Measurements from ENCODE around the gene UTP4. TPM values are rescaled to one million over a fixed set of nuclear protein-coding genes. Genes with fewer than 3 reads are reported as not detected.
"Not testable (repeated sequence)": the region's sequence is repeated elsewhere in the genome, so short reads cannot be mapped to it uniquely, and the experiment has no call there.

The UTP4 gene
- total RNA-seq, 1 donor from 2014 or later, result 37.5 TPM

DNA sequence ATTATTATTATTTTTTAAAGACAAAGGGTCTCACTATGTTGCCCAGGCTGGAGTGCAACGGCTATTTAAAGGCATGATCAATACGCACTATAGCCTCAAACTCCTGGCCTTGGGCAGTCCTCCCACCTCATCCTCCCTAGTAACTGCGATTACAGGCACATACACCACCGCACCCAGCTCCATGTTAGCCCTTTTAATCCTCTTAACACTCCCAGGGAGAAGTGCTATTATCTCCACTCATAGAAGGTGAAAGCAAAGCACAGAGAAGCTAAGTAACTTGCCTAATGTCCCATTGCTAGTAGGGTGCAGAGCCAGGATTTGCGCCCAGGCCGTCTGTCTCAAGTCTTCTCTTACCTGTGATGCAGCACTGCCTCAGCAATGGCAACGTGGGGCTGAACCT lies 22.0 kb upstream of the UTP4 start:
- DNase-seq (ENCODE audit: low read depth), result no peak

- no peak for DNase-seq (ENCODE audit: low read depth)
Measured at GRCh38 chr16:69111216-69111875, 21.1 kb upstream of the UTP4 start.

DNA sequence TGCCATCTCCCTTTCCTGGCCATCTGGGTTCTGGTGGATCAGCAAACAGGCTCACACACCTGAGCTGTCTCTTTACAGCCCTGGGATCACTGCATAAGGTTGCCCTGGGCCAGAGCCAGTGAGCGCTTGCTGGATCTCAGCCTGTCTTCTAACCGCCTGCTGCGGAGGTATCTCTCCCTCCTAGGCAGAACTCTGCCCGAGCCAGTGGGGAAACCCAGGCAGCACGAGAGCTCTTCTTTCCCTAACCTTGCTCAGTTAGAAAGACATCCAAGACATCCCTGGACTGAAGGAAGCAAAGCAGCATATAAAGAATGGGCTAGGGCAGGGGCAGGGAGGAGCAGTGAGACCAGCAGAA lies 20.6 kb upstream of the UTP4 start:
- no peak for DNase-seq (ENCODE audit: low read depth)

GRCh38 chr16:69112285-69113129 lies 19.9 kb upstream of the UTP4 start:
- no peak for DNase-seq (ENCODE audit: low read depth)

DNA sequence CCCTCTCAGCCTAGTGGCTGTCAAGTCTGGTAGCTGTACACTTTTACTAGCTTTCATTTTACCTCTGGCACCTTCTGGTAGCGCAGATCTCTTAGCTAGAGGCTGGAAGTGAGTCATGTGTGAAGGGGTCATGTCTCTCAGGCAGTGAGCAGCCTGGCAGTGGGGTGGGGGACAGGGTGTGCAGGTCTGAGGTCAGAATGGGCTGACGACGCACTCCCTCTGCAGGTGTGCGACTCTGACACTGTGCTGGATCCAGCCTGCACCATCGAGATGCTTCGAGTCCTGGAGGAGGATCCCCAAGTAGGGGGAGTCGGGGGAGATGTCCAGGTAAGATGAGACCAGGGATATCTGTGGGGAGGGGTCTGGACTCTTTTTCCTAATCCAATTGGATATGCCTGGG lies 19.2 kb upstream of the UTP4 start:
- no peak for DNase-seq (ENCODE audit: low read depth)

GRCh38 chr16:69114346-69114975 lies 18.0 kb upstream of the UTP4 start:
- no peak for DNase-seq (ENCODE audit: low read depth)

DNA sequence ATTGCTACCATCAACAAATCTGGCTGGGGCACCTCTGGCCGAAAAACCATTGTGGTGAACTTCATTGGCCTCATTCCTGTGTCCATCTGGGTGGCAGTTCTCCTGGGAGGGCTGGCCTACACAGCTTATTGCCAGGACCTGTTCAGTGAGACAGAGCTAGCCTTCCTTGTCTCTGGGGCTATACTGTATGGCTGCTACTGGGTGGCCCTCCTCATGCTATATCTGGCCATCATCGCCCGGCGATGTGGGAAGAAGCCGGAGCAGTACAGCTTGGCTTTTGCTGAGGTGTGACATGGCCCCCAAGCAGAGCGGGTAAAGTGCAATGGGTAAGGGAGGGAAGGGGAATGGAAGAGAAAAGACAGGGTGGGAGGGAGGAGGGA lies 17.5 kb upstream of the UTP4 start:
- no peak for DNase-seq (ENCODE audit: low read depth)

DNA sequence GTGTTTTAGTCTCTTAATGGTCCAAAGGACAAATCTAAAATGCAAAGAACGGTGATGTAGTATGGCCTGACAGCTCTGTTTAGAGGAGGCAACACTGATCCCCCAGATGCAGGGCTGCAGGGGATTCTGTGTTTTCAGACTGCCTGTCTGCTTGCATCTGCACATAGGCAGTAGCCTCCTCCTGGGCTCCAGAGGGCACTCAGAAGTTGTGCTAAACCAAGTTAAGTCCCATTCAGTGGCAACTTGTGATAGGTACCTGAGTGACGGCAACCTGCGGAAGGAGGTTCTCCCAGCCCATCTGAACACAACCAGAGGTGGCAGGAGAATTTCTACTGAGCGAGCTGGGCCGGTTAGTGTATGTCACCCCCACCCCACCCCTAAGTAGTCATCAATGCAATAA lies 17.1 kb upstream of the UTP4 start:
- DNase-seq (ENCODE audit: low read depth), result no peak

GRCh38 chr16:69115837-69116236 lies 16.6 kb upstream of the UTP4 start:
- no peak for DNase-seq (ENCODE audit: low read depth)

- DNase-seq (ENCODE audit: low read depth), result no peak
Measured at GRCh38 chr16:69116256-69116875, 16.1 kb upstream of the UTP4 start.

- DNase-seq (ENCODE audit: low read depth), result no peak
Measured at GRCh38 chr16:69116906-69117305, 15.5 kb upstream of the UTP4 start.

DNA sequence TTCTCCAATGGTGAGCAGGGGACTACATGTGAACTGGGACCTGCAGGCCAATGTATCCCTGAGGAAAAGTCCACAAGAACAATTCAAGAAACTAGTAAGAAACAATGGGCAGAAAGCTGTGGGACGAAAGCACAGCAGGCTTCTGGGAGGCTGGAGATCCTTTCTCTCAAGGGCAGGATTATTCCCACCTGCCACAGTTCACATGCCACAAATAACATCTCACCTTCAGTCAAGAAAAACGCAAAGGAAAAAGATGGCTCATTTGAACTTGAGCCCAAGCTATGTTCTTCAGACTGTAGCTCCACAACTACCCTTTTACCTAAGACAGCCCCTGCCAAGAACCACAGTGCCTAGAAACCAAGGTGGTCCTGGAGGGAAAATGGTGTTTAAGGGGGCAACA lies 14.0 kb upstream of the UTP4 start:
- no peak for DNase-seq (ENCODE audit: low read depth)

GRCh38 chr16:69118994-69119393 lies 13.5 kb upstream of the UTP4 start:
- DNase-seq (ENCODE audit: low read depth), result no peak

GRCh38 chr16:69119536-69119935 lies 12.9 kb upstream of the UTP4 start:
- no peak for DNase-seq (ENCODE audit: low read depth)

DNA sequence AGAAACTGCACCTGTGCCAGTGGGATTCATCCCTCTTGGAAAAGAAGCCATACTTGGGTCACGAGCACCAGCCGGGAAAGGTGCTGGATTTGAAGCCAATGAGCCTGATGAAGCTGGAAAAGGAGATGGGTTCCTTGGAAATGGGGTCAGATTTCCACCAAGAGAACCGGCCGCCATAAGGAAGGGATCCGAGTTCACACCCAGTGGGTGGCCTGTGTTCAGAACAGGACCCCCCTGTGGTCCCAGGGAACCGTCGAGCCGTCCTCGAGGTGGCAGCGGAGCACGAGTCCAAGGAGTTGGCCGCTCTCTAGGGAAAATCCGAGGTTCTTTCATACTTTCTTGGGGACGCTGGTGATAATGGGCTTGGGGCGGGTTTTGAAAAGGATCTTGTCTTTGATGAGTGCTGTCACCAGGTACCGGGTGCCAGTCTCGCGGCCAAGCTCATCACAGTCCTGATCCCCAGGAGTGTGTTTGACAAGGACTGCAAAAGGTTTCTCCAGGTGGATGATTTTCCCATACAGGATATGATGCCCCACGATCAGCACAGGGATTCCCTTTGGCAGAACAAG lies 12.3 kb upstream of the UTP4 start:
- DNase-seq (ENCODE audit: low read depth), result no peak

DNA sequence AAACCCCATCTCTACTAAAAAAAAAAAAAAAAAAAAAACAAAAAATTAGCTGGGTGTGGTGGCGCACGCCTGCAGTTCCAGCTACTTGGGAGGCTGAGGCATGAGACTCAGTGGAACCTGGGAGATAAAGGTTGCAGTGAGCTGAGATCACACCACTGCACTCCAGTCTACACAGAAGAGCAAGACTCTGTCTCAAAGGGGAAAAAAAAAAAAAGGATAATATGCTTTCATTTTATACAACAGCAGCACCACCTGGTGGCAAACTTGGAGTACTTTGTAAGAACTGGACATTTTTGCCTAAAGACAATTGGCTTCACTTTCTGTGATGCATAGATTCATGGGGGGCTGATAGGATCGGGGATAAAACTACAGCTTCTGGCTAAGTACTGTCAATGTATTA lies 8.5 kb upstream of the UTP4 start:
- peak; percentile 73 for DNase-seq (ENCODE audit: low read depth)

DNA sequence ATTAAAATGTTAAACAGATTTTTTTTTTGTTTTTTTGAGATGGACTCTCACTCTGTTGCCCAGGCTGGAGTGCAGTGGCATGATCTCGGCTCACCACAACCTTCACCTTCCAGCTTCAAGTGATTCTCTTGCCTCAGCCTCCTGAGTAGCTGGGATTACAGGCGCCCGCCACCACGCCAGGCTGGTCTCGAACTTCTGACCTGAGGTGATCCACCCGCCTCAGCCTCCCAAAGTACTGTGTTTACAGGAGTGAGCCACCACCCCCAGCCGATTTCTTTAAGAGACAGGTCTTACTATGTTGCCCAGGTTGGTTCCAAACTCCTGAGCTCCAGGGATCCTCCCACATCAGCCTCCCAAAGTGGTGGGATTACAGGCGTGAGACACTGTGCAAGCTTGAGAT lies 8.0 kb upstream of the UTP4 start:
- not testable (repeated sequence) for DNase-seq (ENCODE audit: low read depth)

GRCh38 chr16:69124961-69125360 lies 7.5 kb upstream of the UTP4 start:
- DNase-seq (ENCODE audit: low read depth), result not testable (repeated sequence)

DNA sequence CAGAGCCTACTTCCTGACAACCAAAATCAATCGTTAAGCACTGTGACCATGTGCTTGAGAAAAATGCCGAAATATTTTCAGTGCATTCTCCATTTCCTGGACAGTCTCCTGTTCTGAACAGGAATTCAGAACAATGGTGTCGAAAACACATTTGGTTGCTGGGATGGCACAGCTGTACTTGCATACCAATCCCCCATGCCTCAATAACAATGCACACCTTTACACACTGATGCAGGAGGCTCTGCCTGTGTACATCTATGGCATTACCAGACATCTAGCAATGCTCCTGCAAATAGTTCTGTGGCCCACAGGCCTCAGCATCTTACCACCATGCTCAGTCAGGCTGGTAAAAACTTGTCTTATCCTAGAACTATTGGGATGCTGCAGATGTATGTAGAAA lies 6.2 kb upstream of the UTP4 start:
- no peak for DNase-seq (ENCODE audit: low read depth)

DNA sequence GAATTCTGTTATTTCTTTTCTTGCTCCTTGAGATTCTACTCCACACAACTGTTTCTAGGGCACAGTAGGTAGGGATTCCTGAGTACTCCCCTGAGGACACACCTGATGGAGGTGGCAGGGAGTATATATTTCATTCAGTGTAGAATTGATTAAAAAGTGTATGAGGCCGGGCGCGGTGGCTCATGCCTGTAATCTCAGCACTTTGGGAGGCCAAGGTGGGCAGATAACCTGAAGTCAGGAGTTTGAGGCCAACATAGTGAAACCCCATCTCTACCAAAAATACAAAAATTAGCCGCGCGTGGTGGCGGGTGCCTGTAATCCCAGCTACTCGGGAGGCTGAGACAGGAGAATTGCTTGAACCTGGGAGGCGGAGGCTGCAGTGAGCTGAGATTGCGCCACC lies 5.6 kb upstream of the UTP4 start:
- not testable (repeated sequence) for DNase-seq (ENCODE audit: low read depth)

DNA sequence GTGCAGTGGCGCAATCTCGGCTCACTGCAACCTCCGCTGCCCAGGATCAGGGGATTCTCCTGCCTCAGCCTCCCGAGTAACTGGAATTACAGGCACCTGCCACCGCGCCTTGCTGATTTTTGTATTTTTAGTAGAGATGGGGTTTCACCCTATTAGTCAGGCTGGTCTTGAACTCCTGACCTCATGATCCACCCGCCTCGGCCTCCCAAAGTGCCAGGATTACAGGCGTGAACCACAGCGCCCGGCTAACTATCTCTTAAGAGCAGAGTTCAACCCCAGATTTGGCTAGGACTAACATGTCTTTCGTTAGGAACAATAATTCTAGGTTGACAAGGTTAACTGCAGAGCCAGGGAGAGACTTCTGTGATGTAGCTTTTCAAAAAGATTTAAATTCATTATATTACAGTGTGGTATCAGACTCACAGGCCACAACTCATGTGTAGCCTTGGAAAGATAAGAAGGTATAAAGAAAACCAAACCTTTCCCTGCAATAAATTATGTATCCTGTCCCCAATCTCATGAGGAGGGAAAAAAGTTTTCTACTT lies 4.4 kb upstream of the UTP4 start:
- no peak for DNase-seq (ENCODE audit: low read depth)

GRCh38 chr16:69130461-69130860 lies 2.0 kb upstream of the UTP4 start:
- DNase-seq (ENCODE audit: low read depth), result no peak

All from renal cortical epithelial cell (primary cell).